SK-N-SH (cell line): ENCODE measurements around the gene PRR16. TPM values are rescaled to one million over a fixed set of nuclear protein-coding genes. Genes with fewer than 3 reads are reported as not detected.

ENCODE experiments used
- CTCF ChIA-PET: fragments of 300-600, 350-600 bp; formaldehyde crosslinking; extraction: SDS; loops from one replicate; lab custom pipeline; 2021; lab: Yijun Ruan, JAX
- POLR2A ChIA-PET: fragments of 350-600 bp; sonication (Branson Sonifier 250); formaldehyde crosslinking; extraction: SDS; loops from one replicate; lab custom pipeline; 2020; ENCODE audit warnings: antibody characterized with exemption, inconsistent platforms; lab: Yijun Ruan, JAX
- DNase-seq: peaks from one replicate; pipeline ENCODE4 v3.0.0; 2012
- H2AFZ ChIP-seq: fragments of 200-600 bp; sonication (generic); 2 replicates; pipeline ENCODE4 v1.8.1; 2016; ENCODE audit warnings: antibody characterized with exemption, mild to moderate bottlenecking, low read depth
- H3F3A ChIP-seq: fragments of 200-600 bp; sonication (generic); replicated peaks from 2 replicates; pipeline ENCODE3; 2016; ENCODE audit warnings: antibody characterized with exemption, mild to moderate bottlenecking; ENCODE audit not compliant: insufficient read depth
- H3K27ac ChIP-seq, 2 experiments: fragments of 200-500 bp in 1 of 2; fragments of 200-600 bp in 1 of 2; sonication (Bioruptor generic) in 1 of 2; sonication (generic), shearing (Covaris generic) in 1 of 2; 2 replicates each; pipeline versions ENCODE4 v1.5.1 to v1.6.1; 2014 to 2016; ENCODE audit warnings: low read depth in 2 of 2, inconsistent platforms in 1 of 2, low read length in 1 of 2, mild to moderate bottlenecking in 1 of 2, mixed read lengths in 1 of 2
- H3K27me3 ChIP-seq: fragments of 200-600 bp; sonication (generic), shearing (Covaris generic); 2 replicates; pipeline ENCODE4 v1.6.1; 2016; ENCODE audit warnings: mixed run types; ENCODE audit not compliant: insufficient read depth
- H3K36me3 ChIP-seq, 2 experiments: fragments of 200-500 bp in 1 of 2; fragments of 200-600 bp in 1 of 2; sonication (Bioruptor generic) in 1 of 2; sonication (generic) in 1 of 2; replicated peaks in 1 of 2; 2 replicates each; pipeline versions ENCODE3 to v1.5.1; 2014 to 2016; ENCODE audit warnings: low read length in 1 of 2, mild to moderate bottlenecking in 1 of 2; ENCODE audit not compliant: insufficient read depth in 2 of 2, control insufficient read depth in 1 of 2
- H3K4me1 ChIP-seq, 2 experiments: fragments of 200-500 bp in 1 of 2; fragments of 200-600 bp in 1 of 2; sonication (Bioruptor generic) in 1 of 2; sonication (generic), shearing (Covaris generic) in 1 of 2; 2 replicates each; pipeline versions ENCODE4 v1.5.1 to v1.6.1; 2014 to 2016; ENCODE audit warnings: low read depth in 1 of 2, low read length in 1 of 2, mixed run types in 1 of 2; ENCODE audit not compliant: insufficient read depth in 2 of 2, control insufficient read depth in 1 of 2
- H3K4me2 ChIP-seq: fragments of 200-600 bp; sonication (generic), shearing (Covaris generic); 2 replicates; pipeline ENCODE4 v1.6.1; 2017; ENCODE audit warnings: mixed run types
- H3K4me3 ChIP-seq, 2 experiments: fragments of 200-500 bp in 1 of 2; fragments of 200-600 bp in 1 of 2; sonication (Bioruptor generic) in 1 of 2; sonication (generic), shearing (Covaris generic) in 1 of 2; 2 replicates each; pipeline versions ENCODE4 v1.5.1 to v1.8.1; 2014 to 2016; ENCODE audit warnings: low read depth in 2 of 2, inconsistent platforms in 1 of 2, low read length in 1 of 2, mild to moderate bottlenecking in 1 of 2, mixed read lengths in 1 of 2, moderate library complexity in 1 of 2
- H3K79me2 ChIP-seq: fragments of 200-600 bp; sonication (generic); 2 replicates; pipeline ENCODE4 v1.8.1; 2017; ENCODE audit warnings: mild to moderate bottlenecking; ENCODE audit not compliant: insufficient read depth
- H3K9ac ChIP-seq: fragments of 200-600 bp; sonication (generic); 2 replicates; pipeline ENCODE4 v1.6.1; 2017; ENCODE audit warnings: mixed run types
- H3K9me2 ChIP-seq: fragments of 200-600 bp; sonication (generic); 2 replicates; pipeline ENCODE4 v1.6.1; 2017; ENCODE audit warnings: mixed run types
- H3K9me3 ChIP-seq: fragments of 200-600 bp; sonication (generic); 2 replicates; pipeline ENCODE4 v1.6.1; 2017; ENCODE audit warnings: mixed run types, mild to moderate bottlenecking, moderate library complexity
- H4K20me1 ChIP-seq: fragments of 200-600 bp; sonication (generic); 2 replicates; pipeline ENCODE4 v1.6.1; 2017; ENCODE audit warnings: mild to moderate bottlenecking, mixed run types; ENCODE audit not compliant: insufficient read depth
- CHD2 ChIP-seq: fragments of 150-350 bp; IDR thresholded peaks from 2 replicates; pipeline ENCODE4 v1.6.1; 2018; ENCODE audit warnings: low read length; ENCODE audit not compliant: partially characterized antibody
- EP300 ChIP-seq, 2 experiments: IDR thresholded peaks; 2 replicates each; pipeline versions ENCODE4 v1.4.0 to v1.6.1; 2012; ENCODE audit warnings: borderline replicate concordance in 1 of 2, low read depth in 1 of 2, low read length in 1 of 2
- GATA2 ChIP-seq: sonication (generic); formaldehyde crosslinking; IDR thresholded peaks from 2 replicates; pipeline ENCODE4 v1.5.0; 2020; ENCODE audit warnings: mild to moderate bottlenecking, missing genetic modification reagents
- MEF2A ChIP-seq: IDR thresholded peaks from 2 replicates; pipeline ENCODE4 v1.4.0; 2012; ENCODE audit warnings: low read depth, borderline replicate concordance
- MXI1 ChIP-seq: IDR thresholded peaks from 2 replicates; pipeline ENCODE4 v1.6.1; 2012; ENCODE audit warnings: mild to moderate bottlenecking, low read depth, low read length, improper control_type of control experiment
- NFIC ChIP-seq: IDR thresholded peaks from 2 replicates; pipeline ENCODE4 v1.4.0; 2012; ENCODE audit warnings: borderline replicate concordance
- RAD21 ChIP-seq: IDR thresholded peaks from 2 replicates; pipeline ENCODE4 v1.6.1; 2012; ENCODE audit warnings: mild to moderate bottlenecking, low read length
- RCOR1 ChIP-seq: fragments of 150-350 bp; IDR thresholded peaks from 2 replicates; pipeline ENCODE4 v1.6.1; 2017; ENCODE audit warnings: antibody characterized with exemption, low read length
- RXRA ChIP-seq: IDR thresholded peaks from 2 replicates; pipeline ENCODE4 v1.4.0; 2012; ENCODE audit warnings: low read depth, mild to moderate bottlenecking, borderline replicate concordance
- WGBS: methylation state at CpG from one replicate; pipeline ENCODE4 v1.1.6; 2017; ENCODE audit warnings: low lambda C conversion rate; 5-methylcytosine and 5-hydroxymethylcytosine counted together
- polyA plus RNA-seq, 3 experiments: library from polyadenylated mRNA; depleted of rRNA; stranded (reverse); fragments of >200 nt; gene quantifications; 2 replicates each; pipeline ENCODE4 v1.2.3, GENCODE V29; 2012
- TF ChIP-seq, protein P1 (sequence below): IDR thresholded peaks from 2 replicates; pipeline ENCODE4 v1.4.0; 2012; ENCODE audit warnings: low read depth, borderline replicate concordance

Gene PRR16
- polyA plus RNA-seq, 1 of the 3 experiments (the other 2 are of a cell fraction), result 26.7 TPM

DNA sequence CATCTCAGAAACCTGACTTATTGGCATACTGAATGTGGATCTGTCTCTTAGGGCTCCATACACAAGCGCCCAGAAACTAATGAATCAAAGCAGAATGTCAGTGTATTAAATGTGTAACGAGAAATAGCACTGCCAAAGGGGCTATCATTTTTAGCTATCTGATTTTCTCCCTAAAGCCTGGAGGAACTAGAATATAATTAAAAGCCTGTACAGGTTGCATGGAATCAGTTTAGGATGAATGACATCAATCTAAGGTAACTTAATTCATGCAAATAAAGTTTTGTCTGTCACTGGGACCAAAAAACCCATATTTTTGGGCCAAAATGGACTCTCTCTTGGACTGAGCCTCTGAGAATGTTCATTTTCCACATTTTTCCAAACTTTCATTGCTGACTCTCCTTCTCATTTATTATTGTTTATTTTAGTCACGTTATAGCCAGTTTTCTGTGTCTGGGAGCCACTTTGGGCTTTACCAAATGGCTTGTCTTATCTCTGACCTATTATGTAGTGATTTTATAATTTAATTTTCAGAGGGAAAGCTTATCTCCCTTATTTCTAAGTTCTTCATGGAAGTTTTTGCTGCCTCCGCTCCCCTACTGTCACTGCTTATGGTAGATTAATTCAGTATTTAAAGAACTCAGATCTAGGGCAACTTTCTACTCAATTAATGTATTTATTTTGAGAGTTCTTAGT, 47.0 kb downstream of the PRR16 start:
- DNase-seq, result peak; percentile 8
- WGBS, result 56% methylated on average over 4 of the region's 4 CpGs
- ChIA-PET CTCF (interaction anchor here (1.1 kb wide), 1 partner anchor 15 kb away, joined by 3 read pairs; no protein-coding TSS in a partner anchor), POLR2A (interaction anchor here (0.6 kb wide), 1 partner anchor 33 kb away, joined by 3 read pairs; no protein-coding TSS in a partner anchor)
- Histone ChIP-seq H3K4me1 (peaks cover 0 to 14% of the 10 kb centered on the region in 2 experiments; a peak in 2 of 4 replicates), H3K4me3 (no peak overlapping the region), H3K36me3 (no peaks in the 10 kb centered on the region), H3K79me2 (peaks cover 80% of the 10 kb centered on the region), H4K20me1 (no peaks in the 10 kb centered on the region), H3K9me3 (no peaks in the 10 kb centered on the region), H3K4me2 (no peak overlapping the region), H3K9me2 (no peaks in the 10 kb centered on the region), H3K27me3 (no peaks in the 10 kb centered on the region), H3F3A (peaks cover 6% of the 10 kb centered on the region), H3K27ac (peak overlapping the region; percentile 10 to 65; a peak in 2 of 4 replicates), H3K9ac (no peak overlapping the region), H2AFZ (no peak overlapping the region)
- TF ChIP-seq RAD21 (peak; percentile 23; the same call in 1 of the 2 replicates), MEF2A (no peak), RCOR1 (peak; percentile 35), EP300 (IDR thresholded peaks at IDR 0.05; ENCODE audit: borderline replicate concordance in 1 of 2, low read depth in 1 of 2, low read length in 1 of 2) (peak in 1 of 2 experiments; percentile 75; a peak in 2 of 4 replicates), GATA2 (CRISPR knock-in tag) (peak; percentile 64), RXRA (no peak), NFIC (no peak), CHD2 (peak; percentile 23), MXI1 (peak; percentile 6; the same call in 1 of the 2 replicates)

DNA sequence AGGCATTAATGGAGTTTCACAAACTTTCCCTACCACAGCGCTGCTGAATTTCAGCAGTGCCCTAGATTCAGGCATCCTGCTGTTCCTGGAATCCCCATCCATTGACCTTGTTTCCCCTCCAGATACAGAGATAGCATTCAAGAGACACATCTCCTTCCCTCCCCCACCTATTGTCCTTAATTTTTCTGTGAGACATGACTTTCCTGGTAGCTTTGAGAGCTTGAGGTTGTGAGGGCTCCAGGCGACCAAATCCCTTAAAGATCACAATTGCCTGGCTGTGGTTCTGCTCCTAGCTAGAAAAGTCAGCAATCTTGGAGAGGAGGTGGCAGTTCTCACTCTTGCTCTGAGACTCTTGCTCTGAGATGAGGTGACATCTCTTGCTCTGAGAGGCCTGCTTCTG, 48.0 kb downstream of the PRR16 start:
- WGBS, result 63% methylated on average over 2 of the region's 2 CpGs
- Histone ChIP-seq H3K27ac (peak overlapping the region in 1 of 2 experiments; percentile 60; a peak in 1 of 4 replicates), H4K20me1 (no peaks in the 10 kb centered on the region), H2AFZ (no peak overlapping the region), H3K4me1 (peaks cover 4 to 14% of the 10 kb centered on the region in 2 experiments; a peak in 2 of 4 replicates), H3K4me2 (no peak overlapping the region), H3F3A (peaks cover 13% of the 10 kb centered on the region), H3K9me3 (no peaks in the 10 kb centered on the region), H3K4me3 (no peak overlapping the region), H3K9ac (no peak overlapping the region), H3K27me3 (no peaks in the 10 kb centered on the region), H3K9me2 (no peaks in the 10 kb centered on the region), H3K36me3 (no peaks in the 10 kb centered on the region), H3K79me2 (peaks cover 88% of the 10 kb centered on the region)
- ChIA-PET POLR2A (no interaction called here), CTCF (interaction anchor here (1.1 kb wide), 1 partner anchor 14 kb away, joined by 3 read pairs; no protein-coding TSS in a partner anchor)
- TF ChIP-seq, protein P1, sequence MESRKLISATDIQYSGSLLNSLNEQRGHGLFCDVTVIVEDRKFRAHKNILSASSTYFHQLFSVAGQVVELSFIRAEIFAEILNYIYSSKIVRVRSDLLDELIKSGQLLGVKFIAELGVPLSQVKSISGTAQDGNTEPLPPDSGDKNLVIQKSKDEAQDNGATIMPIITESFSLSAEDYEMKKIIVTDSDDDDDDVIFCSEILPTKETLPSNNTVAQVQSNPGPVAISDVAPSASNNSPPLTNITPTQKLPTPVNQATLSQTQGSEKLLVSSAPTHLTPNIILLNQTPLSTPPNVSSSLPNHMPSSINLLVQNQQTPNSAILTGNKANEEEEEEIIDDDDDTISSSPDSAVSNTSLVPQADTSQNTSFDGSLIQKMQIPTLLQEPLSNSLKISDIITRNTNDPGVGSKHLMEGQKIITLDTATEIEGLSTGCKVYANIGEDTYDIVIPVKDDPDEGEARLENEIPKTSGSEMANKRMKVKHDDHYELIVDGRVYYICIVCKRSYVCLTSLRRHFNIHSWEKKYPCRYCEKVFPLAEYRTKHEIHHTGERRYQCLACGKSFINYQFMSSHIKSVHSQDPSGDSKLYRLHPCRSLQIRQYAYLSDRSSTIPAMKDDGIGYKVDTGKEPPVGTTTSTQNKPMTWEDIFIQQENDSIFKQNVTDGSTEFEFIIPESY, result no peak
- no peak for DNase-seq
